GM18511 (cell line): ENCODE results near the gene TRMT1.
A peak's percentile ranks its signal among the peaks of the same experiment; 100 is the strongest.
"Not testable (repeated sequence)": the region's sequence is repeated elsewhere in the genome, so short reads cannot be mapped to it uniquely, and the experiment has no call there.

ENCODE experiments used
- ATAC-seq: cut with Tn5 transposase; IDR thresholded peaks from one replicate; pipeline ENCODE4 v1.9.1; 2021; ENCODE audit warnings: mild to moderate bottlenecking, moderate library complexity; ENCODE audit not compliant: unreplicated experiment

The TRMT1 gene

GRCh38 chr19:13116282-13117175 lies at the start of gene TRMT1:
Gene TRMT1 (minus strand): TSS chr19:13116740. CDS start chr19:13116399, 341 bp downstream.
- peak; percentile 55 for ATAC-seq

DNA sequence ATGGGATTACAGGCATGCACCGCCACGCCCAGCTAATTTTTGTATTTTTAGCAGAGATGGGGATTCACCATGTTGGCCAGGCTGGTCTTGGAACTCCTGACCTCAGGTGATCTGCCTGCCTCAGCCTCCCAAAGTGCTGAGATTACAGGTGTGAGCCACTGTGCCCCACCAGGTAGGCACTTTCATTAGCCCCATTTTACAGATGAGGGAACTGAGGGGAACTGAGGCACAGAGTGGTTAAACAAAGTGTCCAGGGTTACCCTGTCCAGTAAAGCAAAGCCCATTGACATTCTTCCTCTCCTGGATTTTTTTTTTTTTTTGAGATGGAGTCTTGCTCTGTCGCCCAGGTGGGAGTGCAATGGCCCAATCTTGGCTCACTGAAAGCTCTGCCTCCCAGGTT lies 49.6 kb upstream of the TRMT1 start:
- not testable (repeated sequence) for ATAC-seq

DNA sequence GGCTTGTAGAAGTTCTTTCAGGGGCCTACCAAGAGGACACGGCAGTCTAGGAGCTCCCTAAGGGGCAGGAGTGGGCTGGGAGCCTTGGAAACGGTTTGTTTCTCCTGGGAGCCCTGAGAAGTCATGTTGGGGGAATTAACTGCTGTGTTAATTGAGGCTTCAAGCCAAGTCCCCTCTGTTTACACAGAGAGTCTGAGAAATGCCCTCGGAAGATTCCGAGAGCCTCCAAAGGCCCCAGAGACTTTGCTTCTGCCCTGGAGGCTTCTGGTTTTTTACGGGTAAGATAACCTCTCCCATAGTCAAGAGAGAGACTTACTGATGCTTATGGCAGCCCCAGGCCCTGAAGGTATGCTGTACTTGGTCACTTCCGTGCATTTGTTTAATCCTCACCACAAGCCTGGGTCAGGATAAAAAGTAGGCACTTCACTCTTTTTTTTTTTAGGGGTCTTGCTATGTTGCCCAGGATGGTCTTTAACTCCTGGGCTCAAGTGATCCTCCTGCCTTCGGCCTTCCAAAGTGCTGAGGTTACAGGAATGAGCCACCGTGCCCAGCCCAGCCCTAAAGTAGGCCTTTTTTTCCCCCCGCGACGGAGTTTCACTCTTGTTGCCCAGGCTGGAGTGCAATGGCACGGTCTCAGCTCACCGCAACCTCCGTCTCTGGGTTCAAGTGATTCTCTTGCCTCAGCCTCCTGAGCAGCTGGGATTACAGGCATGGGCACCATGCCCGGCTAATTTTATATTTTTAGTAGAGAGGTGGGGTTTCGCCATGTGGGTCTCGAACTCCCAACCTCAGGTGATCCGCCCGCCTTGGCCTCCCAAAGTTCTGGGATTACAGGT lies 48.8 kb upstream of the TRMT1 start:
- ATAC-seq: no peak

DNA sequence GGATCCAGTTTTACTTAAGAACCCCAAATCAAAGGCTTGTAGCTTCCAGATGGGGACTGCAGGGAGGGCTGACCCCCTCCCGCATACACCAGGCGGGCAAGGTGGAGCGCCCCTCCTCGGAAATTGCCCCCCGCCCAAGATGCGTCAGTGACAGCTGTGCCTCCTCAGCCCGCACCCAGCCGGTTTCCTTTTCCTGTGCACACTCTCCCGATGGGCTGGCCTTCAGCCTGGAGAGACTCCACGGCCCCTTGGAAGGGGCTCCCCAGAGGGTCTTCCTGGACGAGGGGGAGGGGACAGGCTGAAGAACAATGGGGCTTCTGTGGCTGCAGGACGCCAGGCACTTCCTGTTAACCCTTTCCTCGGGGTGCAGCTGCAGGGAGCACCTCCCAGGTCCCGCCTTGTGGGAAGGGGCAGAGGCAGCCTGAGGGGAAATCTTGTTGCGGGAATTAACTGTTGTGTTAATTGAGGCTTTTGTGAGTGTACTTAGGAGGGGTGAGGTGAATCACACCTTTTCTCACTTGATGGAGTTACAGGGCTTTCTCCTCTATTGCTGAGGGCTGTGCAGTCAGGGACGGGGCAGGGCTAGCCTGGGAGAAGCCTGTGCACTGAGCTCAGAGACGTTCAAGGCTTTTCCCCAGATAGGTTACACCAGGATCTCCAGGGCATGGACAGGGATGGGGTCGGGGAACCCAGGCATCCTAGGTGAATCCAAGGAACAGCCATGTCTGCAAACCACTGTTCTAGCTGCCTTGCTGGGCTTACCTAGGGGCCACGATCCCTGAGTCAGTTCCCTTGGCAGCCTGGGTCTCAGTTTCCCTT lies 48.0 kb upstream of the TRMT1 start:
- no peak for ATAC-seq

DNA sequence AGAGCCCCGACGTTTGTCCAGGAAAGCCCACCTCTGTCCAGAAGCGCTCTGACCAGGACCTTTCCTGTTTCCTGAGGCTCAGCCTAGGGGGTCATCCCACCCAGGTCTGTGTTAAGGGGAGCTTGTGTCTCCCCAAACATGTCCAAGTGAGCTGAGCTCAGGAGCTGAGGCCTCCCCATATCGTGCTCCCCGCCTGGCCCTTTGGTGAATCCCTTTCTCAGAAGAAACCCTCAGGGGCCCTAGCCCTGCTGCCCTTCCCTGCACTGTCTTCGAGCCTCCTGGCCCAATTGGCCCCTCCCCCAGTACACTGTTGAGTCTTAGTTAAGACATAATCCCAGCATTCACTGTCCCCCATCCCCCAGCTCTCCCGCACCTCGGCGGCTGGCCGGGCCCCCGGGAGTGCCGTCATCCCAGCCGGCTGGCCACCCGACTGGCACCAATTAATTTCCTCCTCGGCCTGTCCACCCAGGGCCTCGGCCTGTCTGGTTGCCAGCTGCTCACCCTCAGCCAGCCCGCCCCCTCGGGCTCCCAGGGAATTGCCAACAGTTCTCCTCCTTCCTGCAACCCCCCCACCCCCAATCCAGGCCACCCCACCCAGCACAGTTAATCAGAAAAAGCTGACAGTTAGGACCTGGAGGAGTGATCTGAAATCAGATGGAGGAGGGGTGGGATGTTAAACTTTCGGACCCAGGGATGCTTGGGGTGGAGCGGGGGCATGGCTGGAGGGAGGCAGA lies 47.2 kb upstream of the TRMT1 start:
- no peak for ATAC-seq

DNA sequence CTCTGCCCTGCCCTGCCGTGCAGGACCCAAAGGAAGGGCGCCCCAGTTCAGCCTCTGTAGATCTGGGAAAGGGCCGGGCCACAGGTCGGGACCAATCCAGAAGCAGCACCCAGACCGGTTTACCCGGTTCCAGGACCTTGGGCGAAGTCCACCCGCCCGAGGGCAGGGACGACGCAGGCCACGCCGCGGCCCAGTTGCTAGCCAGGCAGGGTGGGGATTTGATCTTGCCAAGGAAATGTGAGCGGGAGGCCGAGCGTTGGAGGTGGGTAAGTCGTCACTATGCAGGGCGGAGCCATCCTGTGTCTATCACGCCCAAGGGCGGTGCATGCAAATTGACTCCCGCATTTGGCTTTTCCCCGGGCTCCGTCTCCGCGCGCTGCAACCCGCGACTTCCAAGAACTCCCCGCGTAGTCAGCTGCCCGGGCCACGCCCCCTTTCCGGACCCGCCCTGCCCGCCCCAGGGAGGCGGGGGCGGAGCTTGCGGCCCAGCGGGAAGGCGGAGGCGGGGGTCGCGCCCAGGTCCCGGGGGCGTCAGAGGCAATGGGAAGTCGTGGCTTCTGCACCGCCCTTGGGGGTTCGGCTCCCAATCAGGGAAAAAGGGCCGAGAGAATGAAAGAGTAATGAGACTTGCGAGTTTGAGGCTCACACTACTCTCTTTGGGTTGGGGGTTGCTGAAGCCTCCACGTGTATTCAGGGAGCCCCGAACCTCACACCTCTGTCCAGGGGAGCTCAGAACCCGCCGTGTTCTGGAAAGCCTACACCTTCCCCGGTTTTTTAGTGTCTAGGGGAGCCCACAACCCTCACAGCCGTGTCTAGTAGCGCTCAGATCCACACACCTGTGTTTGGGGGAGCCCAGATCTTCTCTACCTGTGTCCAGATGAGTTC lies 46.4 kb upstream of the TRMT1 start:
- ATAC-seq: no peak

DNA sequence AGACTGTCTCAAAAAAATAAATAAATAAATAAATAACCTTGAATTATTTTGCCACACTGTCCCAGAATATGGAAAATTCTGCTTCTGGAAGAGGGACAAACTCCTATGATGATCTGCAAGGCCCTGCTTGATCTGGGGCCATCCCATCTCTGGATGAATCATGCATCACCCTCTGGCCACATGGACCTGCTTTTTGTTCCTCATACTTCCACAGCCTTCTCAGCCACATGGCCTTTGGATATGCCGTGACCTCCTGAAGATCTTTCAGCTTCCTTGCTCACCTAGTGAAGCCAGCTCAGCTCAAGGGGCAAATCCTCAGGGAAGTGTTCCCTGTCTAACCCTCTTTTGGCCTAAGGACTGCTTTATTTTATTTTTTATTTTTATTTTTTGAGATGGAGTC lies 44.0 kb upstream of the TRMT1 start:
- no peak for ATAC-seq

DNA sequence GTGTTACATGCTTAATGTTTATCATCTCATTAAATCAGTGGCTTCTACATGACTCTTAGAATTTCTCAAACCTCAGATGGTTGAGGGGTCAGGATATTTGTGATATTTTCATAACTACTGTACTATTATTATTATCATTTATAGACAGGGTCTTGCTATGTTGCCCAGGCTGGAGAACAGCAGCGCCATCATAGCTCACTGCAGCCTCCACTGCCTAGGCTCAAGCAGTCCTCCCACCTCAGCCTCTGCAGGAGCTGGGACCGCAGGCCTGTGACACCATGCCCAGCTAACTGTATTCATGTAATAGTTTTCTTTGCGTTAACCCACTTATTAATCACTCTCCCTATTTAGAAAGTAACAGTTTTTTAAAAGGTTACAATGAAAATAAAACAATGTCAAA lies 43.2 kb upstream of the TRMT1 start:
- ATAC-seq: no peak

- peak; percentile 21 for ATAC-seq
Observed at GRCh38 chr19:13155472-13156359, 39.2 kb upstream of the TRMT1 start.

DNA sequence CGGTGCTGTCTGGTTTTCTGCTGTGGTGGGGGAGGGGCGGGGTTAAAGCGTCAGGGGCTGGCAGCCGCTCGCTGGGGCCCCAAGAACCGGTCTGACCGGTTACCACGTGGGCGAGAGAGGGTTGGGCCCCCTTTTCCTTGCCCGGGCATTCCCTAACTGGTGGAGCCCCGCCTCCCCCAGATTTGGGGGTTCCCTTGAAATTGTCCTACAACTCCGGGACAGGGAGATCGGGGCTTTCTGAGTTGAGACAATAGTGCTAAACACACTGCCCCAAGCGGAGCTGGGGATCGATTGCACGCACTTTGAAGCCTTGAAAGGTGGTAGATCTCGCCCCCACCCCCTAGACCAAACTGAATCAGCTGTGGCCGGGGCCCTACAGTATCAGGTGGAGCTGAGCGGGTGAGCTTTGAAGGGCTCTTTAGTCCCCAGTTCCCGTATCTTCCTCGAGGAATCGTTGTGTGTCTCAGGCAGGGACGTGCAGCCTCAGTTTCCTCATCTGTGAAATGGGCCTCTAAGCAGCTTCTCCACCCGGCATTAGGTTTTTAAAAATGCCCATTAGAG lies 38.5 kb upstream of the TRMT1 start:
- ATAC-seq: no peak

- no peak for ATAC-seq
Observed at GRCh38 chr19:13154241-13154778, 37.8 kb upstream of the TRMT1 start.

DNA sequence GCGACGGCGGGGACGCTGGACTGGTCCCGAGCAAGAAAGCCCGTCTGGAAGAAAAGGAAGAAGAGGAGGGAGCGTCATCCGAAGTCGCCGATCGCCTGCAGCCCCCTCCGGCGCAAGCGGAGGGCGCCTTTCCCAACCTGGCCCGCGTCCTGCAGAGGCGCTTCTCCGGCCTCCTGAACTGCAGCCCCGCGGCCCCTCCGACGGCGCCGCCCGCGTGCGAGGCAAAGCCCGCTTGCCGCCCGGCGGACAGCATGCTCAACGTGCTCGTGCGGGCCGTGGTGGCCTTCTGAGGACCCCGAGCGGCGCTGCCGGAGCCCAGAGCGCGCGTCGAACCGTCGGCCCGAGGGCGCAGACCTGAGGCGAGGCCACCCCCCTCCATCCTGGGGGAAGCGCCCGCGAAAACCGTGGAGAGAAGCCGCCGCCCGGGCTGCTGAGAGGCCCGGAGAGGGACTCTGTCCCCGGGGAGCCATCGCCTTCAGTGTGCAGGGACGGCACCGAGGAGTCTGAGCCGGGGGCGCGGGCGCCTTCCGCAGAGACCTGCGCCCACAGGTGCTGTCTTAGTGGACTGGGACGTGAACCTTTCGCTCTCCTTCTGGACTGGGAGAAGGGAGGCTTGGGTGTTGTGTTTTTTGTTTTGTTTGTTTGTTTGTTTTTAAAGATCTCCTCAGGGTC lies 37.2 kb upstream of the TRMT1 start:
- no peak for ATAC-seq

DNA sequence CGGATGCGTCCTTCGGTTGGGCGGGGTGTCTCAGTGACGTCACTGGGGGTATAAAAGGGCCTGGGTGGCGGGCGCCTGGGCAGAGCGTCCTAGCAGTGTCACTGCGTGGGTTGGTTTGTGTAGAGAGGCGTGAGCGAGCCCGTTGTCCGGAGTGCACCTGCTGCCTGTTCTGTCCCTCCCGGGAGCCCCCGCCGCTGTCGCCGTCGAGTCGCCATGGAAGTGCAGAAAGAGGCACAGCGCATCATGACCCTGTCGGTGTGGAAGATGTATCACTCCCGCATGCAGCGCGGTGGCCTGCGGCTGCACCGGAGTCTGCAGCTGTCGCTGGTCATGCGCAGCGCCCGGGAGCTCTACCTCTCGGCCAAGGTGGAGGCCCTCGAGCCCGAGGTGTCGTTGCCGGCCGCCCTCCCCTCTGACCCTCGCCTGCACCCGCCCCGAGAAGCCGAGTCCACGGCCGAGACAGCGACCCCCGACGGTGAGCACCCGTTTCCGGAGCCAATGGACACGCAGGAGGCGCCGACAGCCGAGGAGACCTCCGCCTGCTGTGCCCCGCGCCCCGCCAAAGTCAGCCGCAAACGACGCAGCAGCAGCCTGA lies 36.5 kb upstream of the TRMT1 start:
- peak; percentile 35 for ATAC-seq

- peak; percentile 1 for ATAC-seq
Observed at GRCh38 chr19:13152356-13152973, 35.9 kb upstream of the TRMT1 start.

DNA sequence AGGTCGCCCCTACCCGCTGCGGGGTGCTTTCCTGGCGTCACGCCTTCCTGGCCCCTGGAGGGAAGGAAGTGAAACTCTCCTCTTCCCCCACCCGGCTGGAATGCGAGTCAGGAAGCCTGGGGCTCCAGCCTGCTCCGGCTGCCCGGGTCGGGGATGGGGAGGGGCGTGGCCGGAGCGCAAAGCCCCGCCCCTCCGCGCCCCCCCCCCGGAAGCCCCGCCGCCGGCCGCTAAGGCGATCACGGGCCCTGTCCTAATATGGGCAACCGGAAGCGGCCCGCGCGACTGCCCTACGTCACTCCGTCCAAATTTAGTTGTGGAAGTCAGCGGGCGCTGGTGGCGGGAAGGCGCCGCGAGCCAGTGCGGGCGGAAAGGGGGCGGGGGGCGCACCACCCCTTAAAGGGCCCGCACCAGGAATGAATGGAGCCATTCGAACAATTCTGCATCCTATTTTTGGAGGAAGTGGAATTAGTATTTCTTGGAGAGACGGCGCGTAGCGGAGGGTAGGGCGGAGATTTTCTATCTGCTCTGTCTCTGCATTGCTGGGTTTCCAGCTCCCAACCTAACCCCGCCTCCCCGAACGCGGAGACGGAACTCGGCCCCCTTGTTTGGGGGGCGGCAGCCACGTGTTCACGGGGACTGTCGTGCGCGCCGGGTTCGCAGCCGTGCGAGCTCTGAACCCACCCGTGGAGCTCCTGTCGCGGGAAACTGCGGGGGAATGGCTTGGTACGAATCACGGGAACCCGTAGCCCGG lies 35.2 kb upstream of the TRMT1 start:
- ATAC-seq: peak; percentile 35
